HG03460 (cell line): ENCODE measurements around the gene KRT1.

Experiments
- ATAC-seq: cut with Tn5 transposase; IDR thresholded peaks from one replicate; pipeline ENCODE4 v1.9.1; 2021; ENCODE audit not compliant: unreplicated experiment

The KRT1 gene

GRCh38 chr12:52641468-52641867 is 38.7 kb downstream of the KRT1 start:
- no peak for ATAC-seq

GRCh38 chr12:52637299-52637698 is 42.9 kb downstream of the KRT1 start:
- ATAC-seq, result no peak

GRCh38 chr12:52636592-52637258 is 43.5 kb downstream of the KRT1 start:
- ATAC-seq, result no peak

DNA sequence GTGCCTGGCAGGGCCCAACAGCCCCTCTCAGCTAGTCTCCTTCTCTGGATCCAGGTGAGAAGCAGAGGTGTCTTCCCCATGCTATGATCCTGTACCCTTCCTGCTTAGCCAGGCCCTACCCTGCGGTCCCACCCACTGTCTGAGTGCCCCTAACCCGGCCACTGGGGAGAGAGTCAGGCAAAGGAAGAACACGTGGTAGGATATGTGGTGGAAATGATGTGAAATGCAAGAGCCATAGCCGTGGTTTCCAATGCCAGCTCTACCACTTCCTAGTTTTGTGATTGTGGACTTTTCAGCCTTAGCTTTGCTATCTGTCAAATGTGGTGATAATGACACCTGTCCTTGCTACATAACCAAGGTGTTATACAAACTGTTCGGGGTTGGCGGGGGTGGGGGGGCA is 44.0 kb downstream of the KRT1 start:
- ATAC-seq, result no peak

DNA sequence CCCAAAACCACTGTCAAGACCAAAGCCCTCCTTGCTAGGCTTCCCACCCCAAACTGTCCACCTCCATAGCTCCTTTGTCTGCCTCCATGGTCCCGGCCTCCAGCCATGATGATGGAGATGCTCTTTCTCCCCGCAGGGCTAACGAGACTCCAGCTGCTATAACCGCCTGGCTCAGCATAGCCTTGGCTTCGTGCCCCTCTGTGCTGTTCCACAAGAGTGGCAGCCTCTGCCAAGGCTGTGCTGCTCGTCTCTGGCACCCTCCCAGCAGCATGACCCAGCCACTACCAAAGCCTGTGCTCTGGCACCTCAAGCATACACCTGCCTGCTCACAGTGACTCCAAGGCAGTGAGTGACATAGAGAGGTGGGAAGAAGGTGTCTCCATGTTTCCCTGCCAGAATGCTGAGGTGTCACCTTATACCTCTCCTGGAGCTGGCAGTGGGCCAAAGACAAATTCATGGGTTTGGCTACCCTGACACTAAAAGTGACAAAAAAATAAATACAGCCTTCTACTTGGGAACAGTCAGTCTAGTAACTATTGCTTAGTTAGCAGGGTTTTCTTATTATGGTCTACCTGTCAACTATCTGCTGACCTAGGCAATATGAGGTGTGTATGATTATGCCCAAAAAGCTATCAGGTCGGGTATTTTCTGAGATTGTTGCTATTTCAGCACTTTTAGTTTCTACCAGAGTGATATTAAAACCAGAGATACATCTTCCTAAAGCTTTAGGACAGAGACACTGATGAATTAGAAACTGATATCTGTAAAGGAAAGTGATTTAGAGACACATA is 45.7 kb downstream of the KRT1 start:
- ATAC-seq, result no peak

- no peak for ATAC-seq
Measured at GRCh38 chr12:52633383-52633782, 46.8 kb downstream of the KRT1 start.

GRCh38 chr12:52632656-52633055 is 47.6 kb downstream of the KRT1 start:
- no peak for ATAC-seq

DNA sequence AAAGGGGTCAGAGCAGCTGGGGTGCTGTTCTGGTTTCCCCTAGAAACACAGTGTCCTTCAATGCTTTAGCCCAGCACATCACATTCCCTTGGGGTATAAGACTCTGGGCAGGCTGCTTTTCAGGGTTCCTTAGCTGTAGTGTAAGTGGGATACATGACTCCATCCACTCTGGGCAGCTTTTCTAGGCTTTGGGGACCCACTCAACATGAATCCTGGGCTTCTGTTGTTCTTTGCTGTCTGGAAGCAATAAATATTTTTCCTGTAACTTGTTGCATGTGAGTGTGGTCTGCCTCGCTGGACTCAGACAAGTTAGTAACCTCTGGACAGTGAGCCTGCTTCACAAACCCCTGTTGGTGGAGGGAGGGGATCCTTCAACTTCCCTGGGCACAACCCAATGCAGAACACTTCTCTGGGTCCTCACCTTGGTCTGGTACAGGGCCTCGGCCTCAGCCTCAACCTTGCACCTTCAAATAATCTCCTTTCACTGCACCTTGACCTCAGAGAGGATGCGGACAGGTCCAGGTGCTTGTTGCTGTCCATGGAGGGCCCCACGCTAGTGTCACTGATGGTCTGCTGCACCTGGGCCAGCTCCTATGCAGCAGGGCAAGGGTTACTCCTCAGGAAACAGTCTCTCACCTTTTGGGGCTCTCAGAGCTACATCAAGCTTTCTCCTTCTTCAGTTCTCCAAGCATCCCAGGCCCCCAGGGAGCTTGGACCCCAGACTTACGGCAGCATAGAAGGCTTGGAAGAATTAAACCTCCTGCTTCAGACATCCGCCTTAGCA is 48.3 kb downstream of the KRT1 start:
- no peak for ATAC-seq

- ATAC-seq, result no peak
Measured at GRCh38 chr12:52631264-52631663, 48.9 kb downstream of the KRT1 start.

DNA sequence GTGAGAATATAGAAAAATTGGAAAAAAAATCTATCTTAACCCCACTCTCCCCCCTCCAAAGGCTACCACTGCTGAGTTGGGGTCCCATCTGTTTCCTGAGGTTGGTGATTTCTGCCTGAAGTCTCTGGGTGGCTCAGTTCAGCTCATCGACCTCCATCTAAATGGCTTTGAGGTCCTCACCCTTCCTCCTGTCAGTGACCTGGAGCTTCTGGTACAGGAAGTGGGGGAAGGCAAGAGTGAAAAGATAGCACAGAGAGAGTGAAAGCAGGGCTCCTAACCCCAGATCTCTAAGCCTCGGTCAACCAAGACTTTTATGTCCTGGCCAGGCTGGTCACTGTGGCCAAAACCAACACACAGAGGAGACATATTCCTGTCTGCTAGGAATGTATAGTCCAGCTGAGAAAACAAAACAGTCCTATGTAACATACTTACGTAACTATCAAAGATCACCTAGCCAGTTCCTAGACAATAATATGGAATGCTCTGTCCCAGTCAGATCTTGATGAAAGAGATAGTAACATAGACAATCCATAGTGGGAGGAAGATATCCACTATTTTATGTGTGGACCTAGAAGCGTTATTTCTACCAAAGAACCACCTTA is 49.5 kb downstream of the KRT1 start:
- ATAC-seq, result no peak

DNA sequence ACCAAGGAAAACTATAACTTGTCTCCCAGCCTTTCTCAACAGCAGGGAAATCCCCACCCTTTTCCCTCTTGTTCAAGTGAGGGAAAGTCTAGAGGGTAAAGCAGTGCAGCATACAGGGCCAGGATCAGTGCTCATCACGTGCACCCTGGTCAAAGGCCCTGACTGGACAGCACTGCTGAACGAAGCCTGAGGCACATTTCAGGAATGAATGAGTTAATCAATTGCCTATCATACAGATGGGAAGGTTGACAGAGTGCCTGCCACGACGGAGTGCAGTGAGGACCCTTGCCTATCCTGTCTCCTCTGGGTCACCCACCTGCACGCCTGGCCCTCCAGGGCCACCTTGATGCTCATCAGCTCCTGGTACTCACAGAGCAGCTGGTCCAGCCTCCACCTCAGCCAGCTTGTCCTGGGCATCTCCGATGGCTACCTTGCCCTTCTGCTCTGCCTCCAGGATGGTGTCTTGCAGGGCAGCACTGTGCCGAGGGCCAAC is 50.2 kb downstream of the KRT1 start:
- ATAC-seq, result no peak

DNA sequence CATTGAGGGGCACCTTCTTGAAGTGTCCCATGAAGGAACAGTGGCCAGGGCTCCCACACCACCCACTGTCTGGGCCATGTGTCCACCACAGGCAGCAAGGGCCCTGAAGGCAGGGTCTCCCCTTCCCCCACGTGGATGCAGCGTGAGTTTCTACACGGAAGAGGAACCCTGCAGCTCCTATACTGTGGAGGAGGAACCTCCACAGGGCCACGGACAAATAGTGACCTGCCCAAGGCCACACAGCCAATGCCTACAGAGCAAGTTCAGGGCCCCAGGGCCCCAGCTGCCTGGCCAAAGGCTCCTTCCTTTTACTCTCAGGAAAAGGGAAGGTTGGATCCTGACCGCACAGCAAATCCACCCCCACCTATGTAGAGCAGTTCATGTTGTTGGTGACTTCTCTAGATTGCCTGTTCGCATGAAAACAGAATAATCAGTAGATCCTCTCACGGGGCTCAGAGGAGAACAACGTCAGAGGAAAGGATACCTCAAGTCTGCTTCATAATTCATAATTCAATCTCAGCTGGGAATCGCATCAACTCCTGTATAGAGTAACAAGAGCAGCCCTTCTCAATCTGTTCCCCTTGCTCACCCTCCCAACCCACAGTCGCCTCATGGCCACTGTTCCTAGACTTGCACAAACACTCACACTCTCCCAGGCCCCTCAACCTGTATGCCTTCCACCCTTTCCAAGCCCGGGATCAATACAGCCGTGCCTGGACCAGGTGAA is 50.8 kb downstream of the KRT1 start:
- no peak for ATAC-seq

- no peak for ATAC-seq
Measured at GRCh38 chr12:52628841-52629240, 51.4 kb downstream of the KRT1 start.

DNA sequence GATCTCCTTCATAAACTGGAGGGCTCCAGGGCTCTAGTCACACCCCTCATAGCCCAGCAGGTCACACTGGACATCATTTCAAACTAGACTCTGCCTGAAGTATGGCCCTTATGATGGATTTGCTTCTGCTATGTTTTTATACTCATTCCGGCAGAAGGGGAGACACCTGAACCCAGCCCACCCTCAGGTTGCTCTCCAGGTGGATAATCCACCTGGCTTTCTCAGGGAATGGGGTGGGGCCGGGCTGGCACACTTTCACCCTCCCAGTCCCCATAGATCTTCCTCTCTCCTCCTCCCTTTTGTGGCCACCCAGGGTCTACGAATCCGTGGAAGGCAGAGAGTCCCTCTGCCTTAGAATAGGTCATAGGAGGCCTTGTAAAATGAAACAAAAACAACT is 52.1 kb downstream of the KRT1 start:
- no peak for ATAC-seq

GRCh38 chr12:52627395-52628110 is 52.7 kb downstream of the KRT1 start:
- ATAC-seq, result no peak
